B cell (primary cell): ENCODE measurements around the gene RASGRF2. TPM values are rescaled to one million over a fixed set of nuclear protein-coding genes. Genes with fewer than 3 reads are reported as not detected.

ENCODE experiments used
- ATAC-seq: fragments of 200-7000 bp; cut with Tn5 transposase; one replicate; pipeline ENCODE4 v1.10.0; 2021; ENCODE audit warnings: low read depth, mild to moderate bottlenecking, moderate number of reproducible peaks, moderate library complexity
- CTCF ChIA-PET: fragments of 350-600 bp; sonication (Branson Sonifier 250); formaldehyde crosslinking; loops from one replicate; lab custom pipeline; 2021; ENCODE audit warnings: antibody characterized with exemption, inconsistent platforms; lab: Charles Lee
- POLR2A ChIA-PET: fragments of 350-600 bp; sonication (Branson Sonifier 250); formaldehyde crosslinking; loops from one replicate; lab custom pipeline; 2021; ENCODE audit warnings: antibody characterized with exemption; lab: Charles Lee
- DNase-seq: peaks from one replicate; pipeline ENCODE4 v3.0.0; 2013
- H2AFZ ChIP-seq: 2 replicates; pipeline ENCODE4 v1.6.1; 2012; ENCODE audit warnings: mild to moderate bottlenecking, low read depth, low read length; ENCODE audit not compliant: insufficient read depth, poor library complexity, severe bottlenecking
- H3K27ac ChIP-seq, 2 donors: 1 replicate in 1 of 2; 2 replicates in 1 of 2; pipeline ENCODE4 v1.5.1; 2012 to 2013; ENCODE audit warnings: low read length in 2 of 2, mild to moderate bottlenecking in 2 of 2, moderate library complexity in 1 of 2
- H3K27me3 ChIP-seq, 4 experiments: fragments of 200-600 bp in 1 of 4; sonication (generic) in 1 of 4; replicated peaks in 1 of 4; 1 replicate in 2 of 4; 2 replicates in 2 of 4; pipeline versions ENCODE4 v1.6.1 to v1.7.0; 2013 to 2016; ENCODE audit warnings: low read length in 3 of 4, mild to moderate bottlenecking in 2 of 4, mixed read lengths in 1 of 4, moderate library complexity in 1 of 4; ENCODE audit not compliant: insufficient read depth in 4 of 4, control insufficient read depth in 3 of 4; ENCODE audit errors: control extremely low read depth in 1 of 4
- H3K36me3 ChIP-seq, 2 experiments: replicated peaks in 1 of 2; 1 replicate in 1 of 2; 2 replicates in 1 of 2; pipeline versions ENCODE4 v1.6.1 to v1.7.1; 2013; ENCODE audit warnings: low read length in 1 of 2; ENCODE audit not compliant: insufficient read depth in 2 of 2, control insufficient read depth in 1 of 2; ENCODE audit errors: control extremely low read depth in 1 of 2, extremely low read depth in 1 of 2
- H3K4me1 ChIP-seq, 2 donors: fragments of 200-600 bp in 1 of 2; sonication (generic) in 1 of 2; 1 replicate in 1 of 2; 2 replicates in 1 of 2; pipeline versions ENCODE4 v1.5.1 to v1.6.1; 2013 to 2017; ENCODE audit warnings: low read length in 2 of 2; ENCODE audit not compliant: control insufficient read depth in 2 of 2, insufficient read depth in 2 of 2
- H3K4me2 ChIP-seq: replicated peaks from 2 replicates; pipeline ENCODE3; 2012; ENCODE audit warnings: mild to moderate bottlenecking, low read depth, low read length; ENCODE audit not compliant: poor library complexity, severe bottlenecking
- H3K4me3 ChIP-seq, 5 experiments: fragments of 200-600 bp in 1 of 5; sonication (generic) in 1 of 5; 1 replicate in 3 of 5; 2 replicates in 2 of 5; pipeline versions ENCODE4 v1.5.1 to v1.7.0; 2011 to 2016; ENCODE audit warnings: low read length in 4 of 5, mild to moderate bottlenecking in 4 of 5, low read depth in 2 of 5, control low read depth in 1 of 5, moderate library complexity in 1 of 5; ENCODE audit not compliant: insufficient read depth in 1 of 5; ENCODE audit errors: control extremely low read depth in 1 of 5, extremely low read depth in 1 of 5
- H3K79me2 ChIP-seq: fragments of 200-600 bp; sonication (generic); one replicate; pipeline ENCODE4 v1.6.0; 2016; ENCODE audit warnings: low read length; ENCODE audit not compliant: control insufficient read depth, insufficient read depth
- H3K9ac ChIP-seq: fragments of 200-600 bp; sonication (generic); 2 replicates; pipeline ENCODE4 v1.6.1; 2017; ENCODE audit warnings: mild to moderate bottlenecking, low read length, moderate library complexity
- H3K9me3 ChIP-seq, 3 donors: one replicate each; pipeline versions ENCODE4 v1.6.1 to v1.7.1; 2013; ENCODE audit warnings: low read length in 2 of 3; ENCODE audit not compliant: control insufficient read depth in 2 of 3, insufficient read depth in 1 of 3; ENCODE audit errors: control extremely low read depth in 1 of 3
- H4K20me1 ChIP-seq: 2 replicates; pipeline ENCODE4 v1.6.0; 2012; ENCODE audit warnings: mild to moderate bottlenecking, low read length; ENCODE audit not compliant: insufficient read depth, control insufficient read depth, poor library complexity, severe bottlenecking
- H3K27ac Mint-ChIP-seq: one replicate; pipeline ENCODE4 v1.8.0; 2021; ENCODE audit warnings: mixed read lengths
- H3K27me3 Mint-ChIP-seq: one replicate; pipeline ENCODE4 v1.8.0; 2021; ENCODE audit warnings: mixed read lengths
- H3K4me1 Mint-ChIP-seq: one replicate; pipeline ENCODE4 v1.8.0; 2021; ENCODE audit warnings: mixed read lengths
- H3K4me3 Mint-ChIP-seq: one replicate; pipeline ENCODE4 v1.8.0; 2021; ENCODE audit warnings: mixed read lengths
- H3K9me3 Mint-ChIP-seq: one replicate; pipeline ENCODE4 v1.8.0; 2022; ENCODE audit warnings: mixed read lengths; ENCODE audit not compliant: insufficient read depth
- CTCF ChIP-seq: fragments of 200-600 bp; IDR thresholded peaks from one replicate; pipeline ENCODE4 v1.8.0; 2022; ENCODE audit warnings: antibody characterized with exemption, mild to moderate bottlenecking
- EZH2 ChIP-seq: IDR thresholded peaks from 2 replicates; pipeline ENCODE4 v1.6.1; 2012; ENCODE audit warnings: borderline replicate concordance, low read depth, mild to moderate bottlenecking, moderate library complexity, low read length; ENCODE audit not compliant: insufficient read depth, poor library complexity, severe bottlenecking
- WGBS: methylation state at CpG from one replicate; pipeline ENCODE4 v1.1.5; 2013; ENCODE audit warnings: missing lambda C conversion rate; ENCODE audit not compliant: insufficient coverage; 5-methylcytosine and 5-hydroxymethylcytosine counted together
- intact Hi-C: fragments of 100-400 bp; cut with micrococcal nuclease; formaldehyde crosslinking; loops from one replicate; pipeline ENCODE4 v1.10.0; 2022
- polyA plus RNA-seq: library from polyadenylated mRNA; depleted of rRNA; stranded (reverse); fragments of >200 nt; gene quantifications from 2 replicates; pipeline ENCODE4 v1.2.3, GENCODE V29; 2012
- total RNA-seq, 2 donors: library from RNA; stranded (reverse); fragments of 120-200 nt in 1 of 2; gene quantifications; 1 replicate in 1 of 2; 2 replicates in 1 of 2; pipeline versions ENCODE4 v1.2.3 to v1.2.4, GENCODE V29; 2013 to 2022

The RASGRF2 gene
- total and polyA plus RNA-seq, 2 donors (not counting 1 experiment from before 2014, with no cell fraction given) = 0.04 to 0.37 TPM

GRCh38 chr5:81169924-81170323, 209.8 kb downstream of the RASGRF2 start:
- intact Hi-C loops = no loop called here
- ChIA-PET POLR2A (no interaction called here), CTCF (no interaction called here)
- Mint-ChIP-seq H3K9me3 (no peaks in the 10 kb centered on the region), H3K27me3 (peaks cover 32% of the 10 kb centered on the region), H3K27ac (no peak overlapping the region), H3K4me1 (no peaks in the 10 kb centered on the region), H3K4me3 (no peak overlapping the region)
- WGBS = 90% methylated on average over 2 of the region's 2 CpGs
- no peaks in the 10 kb centered on the region for H3K36me3 ChIP-seq
- H3K4me2 ChIP-seq = no peak overlapping the region
- TF ChIP-seq CTCF = no peak
- TF ChIP-seq EZH2 = no peak
- H4K20me1 ChIP-seq = no peaks in the 10 kb centered on the region
- H3K4me1 ChIP-seq = no peaks in the 10 kb centered on the region
- no peak overlapping the region for H2AFZ ChIP-seq
- H3K9ac ChIP-seq = no peak overlapping the region
- H3K27me3 ChIP-seq = peaks cover 0 to 4% (median 0%) of the 10 kb centered on the region in 4 experiments
- no peak for ATAC-seq
- no peaks in the 10 kb centered on the region for H3K79me2 ChIP-seq
- H3K9me3 ChIP-seq = no peaks in the 10 kb centered on the region
- H3K27ac ChIP-seq = no peak overlapping the region
- no peak overlapping the region for H3K4me3 ChIP-seq
- no peak for DNase-seq

- H2AFZ ChIP-seq = no peak overlapping the region
- ATAC-seq (no peak), DNase-seq (no peak)
- Mint-ChIP-seq H3K27me3 (peaks cover 32% of the 10 kb centered on the region), H3K27ac (no peak overlapping the region), H3K4me1 (no peaks in the 10 kb centered on the region), H3K9me3 (no peaks in the 10 kb centered on the region), H3K4me3 (no peak overlapping the region)
- TF ChIP-seq EZH2 (no peak), CTCF (no peak)
- no peak overlapping the region for H3K9ac ChIP-seq
- H3K9me3 ChIP-seq = no peaks in the 10 kb centered on the region
- POLR2A ChIA-PET = no interaction called here
- H3K4me2 ChIP-seq = no peak overlapping the region
- no peaks in the 10 kb centered on the region for H4K20me1 ChIP-seq
- H3K27ac ChIP-seq = no peak overlapping the region
- H3K27me3 ChIP-seq = peaks cover 0 to 4% (median 2%) of the 10 kb centered on the region in 4 experiments
- intact Hi-C loops = no loop called here
- H3K4me1 ChIP-seq = no peaks in the 10 kb centered on the region
- H3K79me2 ChIP-seq = no peaks in the 10 kb centered on the region
- no peaks in the 10 kb centered on the region for H3K36me3 ChIP-seq
- 81% methylated on average over 3 of the region's 4 CpGs for WGBS
- H3K4me3 ChIP-seq = no peak overlapping the region
- CTCF ChIA-PET = no interaction called here
Measured at GRCh38 chr5:81171769-81172168, 211.6 kb downstream of the RASGRF2 start.
